Vagina (tissue), 2 donors: Measurements from ENCODE around the gene SLC12A3.

ENCODE experiments used
- CTCF ChIP-seq, 3 experiments: fragments of 450-650 bp in 2 of 3; fragments of 200-600 bp in 1 of 3; sonication (generic) in 1 of 3; IDR thresholded peaks; one replicate each; pipeline ENCODE4 v1.5.1; 2017 to 2019; ENCODE audit warnings: antibody characterized with exemption in 3 of 3, mild to moderate bottlenecking in 2 of 3, moderate library complexity in 2 of 3
- POLR2A ChIP-seq, 2 donors: fragments of 450-650 bp; IDR thresholded peaks; one replicate each; pipeline ENCODE4 v1.6.1; 2017; ENCODE audit warnings: antibody characterized with exemption in 2 of 2, mild to moderate bottlenecking in 2 of 2, moderate library complexity in 2 of 2
- POLR2AphosphoS5 ChIP-seq, 2 donors: sonication (generic); formaldehyde crosslinking; IDR thresholded peaks; one replicate each; pipeline ENCODE4 v1.9.0; 2017; ENCODE audit warnings: antibody characterized with exemption in 2 of 2, mild to moderate bottlenecking in 2 of 2, low read depth in 1 of 2; ENCODE audit not compliant: insufficient read depth in 1 of 2

DNA sequence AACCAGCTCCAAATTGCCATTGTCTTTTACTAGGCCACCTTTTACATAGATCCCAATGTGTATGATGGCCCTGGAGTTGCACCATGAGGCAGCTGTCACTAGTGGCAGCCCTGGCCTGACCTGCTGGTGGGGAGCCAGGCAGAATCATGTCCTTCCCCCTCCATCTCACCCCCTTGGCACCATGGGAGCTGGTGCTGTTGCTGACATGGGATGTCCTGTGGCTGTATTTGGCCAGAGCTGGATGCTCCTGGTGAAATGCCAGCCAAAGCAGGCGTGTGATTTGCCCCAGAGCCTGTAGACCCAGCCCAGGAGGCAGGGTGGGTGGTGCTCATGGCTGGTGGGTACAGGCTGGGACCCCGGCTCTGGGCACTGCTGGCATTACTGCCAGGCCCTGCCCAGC is 18.6 kb downstream of the SLC12A3 start:
- TF ChIP-seq CTCF (IDR thresholded peaks at IDR 0.05) (no peak), POLR2AphosphoS5 (IDR thresholded peaks at IDR 0.05; ENCODE audit: insufficient read depth in 1 of 2, low read depth in 1 of 2) (no peak), POLR2A (IDR thresholded peaks at IDR 0.05) (no peak)
